Ascending aorta (tissue), 2 donors: ENCODE measurements around the gene SSH2. TPM values are rescaled to one million over a fixed set of nuclear protein-coding genes. Genes with fewer than 3 reads are reported as not detected.
A peak's percentile ranks its signal among the peaks of the same experiment; 100 is the strongest.
"Not testable (repeated sequence)": the region's sequence is repeated elsewhere in the genome, so short reads cannot be mapped to it uniquely, and the experiment has no call there.

ENCODE experiments used
- DNase-seq, 2 donors: peaks; one replicate each; pipeline ENCODE4 v3.0.0-alpha.2; 2019; ENCODE audit warnings: low spot score in 2 of 2
- H3K27ac ChIP-seq, 2 donors: fragments of 200-600 bp; sonication (generic); one replicate each; pipeline ENCODE4 v1.5.1; 2016 to 2017; ENCODE audit warnings: mild to moderate bottlenecking in 1 of 2
- H3K27me3 ChIP-seq: fragments of 200-600 bp; sonication (generic); one replicate; pipeline ENCODE4 v1.5.1; 2017
- H3K36me3 ChIP-seq, 2 donors: fragments of 200-600 bp; sonication (generic); one replicate each; pipeline ENCODE4 v1.5.1; 2016
- H3K4me1 ChIP-seq, 2 donors: fragments of 200-600 bp; sonication (generic); one replicate each; pipeline ENCODE4 v1.5.1; 2016 to 2017; ENCODE audit warnings: mild to moderate bottlenecking in 1 of 2
- H3K4me3 ChIP-seq, 2 donors: fragments of 200-600 bp; sonication (generic); one replicate each; pipeline ENCODE4 v1.5.1; 2016 to 2017; ENCODE audit warnings: mild to moderate bottlenecking in 1 of 2
- H3K9me3 ChIP-seq, 2 donors: fragments of 200-600 bp; sonication (generic); one replicate each; pipeline ENCODE4 v1.5.1; 2016
- intact Hi-C: fragments of 100-400 bp; cut with DNase I; formaldehyde crosslinking; loops from one replicate; pipeline ENCODE4 v1.15.1; 2023
- total RNA-seq: library from RNA; depleted of rRNA; stranded (reverse); fragments of >200 nt; gene quantifications from one replicate; pipeline ENCODE4 v1.1.0, GENCODE V29; 2016
- TF ChIP-seq, protein P1 (sequence below), 3 experiments: fragments of 200-600 bp in 2 of 3; fragments of 450-650 bp in 1 of 3; sonication (generic) in 2 of 3; IDR thresholded peaks; one replicate each; pipeline ENCODE4 v1.5.1; 2016 to 2019; ENCODE audit warnings: antibody characterized with exemption in 3 of 3, mild to moderate bottlenecking in 1 of 3, moderate library complexity in 1 of 3

The SSH2 gene
- total RNA-seq, 1 donor from 2014 or later = 7.9 TPM

DNA sequence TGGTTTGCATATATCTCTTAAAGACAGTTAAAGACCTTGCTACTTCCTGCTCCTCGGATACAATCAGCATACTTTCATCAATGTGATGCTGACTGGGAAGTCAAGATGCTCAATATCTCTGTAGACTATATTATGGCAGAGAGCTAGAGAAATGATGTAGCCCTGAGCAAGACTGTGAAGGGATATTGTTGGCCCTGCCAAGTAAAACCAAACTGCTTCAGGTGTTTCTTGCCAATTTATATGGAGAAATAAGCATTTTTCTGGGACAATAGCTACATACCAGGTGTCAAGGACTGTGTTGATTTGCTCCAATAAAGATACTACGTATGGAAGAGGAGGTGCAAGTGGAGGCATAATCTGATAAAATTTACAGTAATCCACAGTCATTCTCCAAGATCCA, 6.7 kb upstream of the SSH2 start:
- intact Hi-C loops = loop anchor here (10.0 kb wide), 1 partner anchor 292 kb away; no protein-coding TSS in a partner anchor
- Histone ChIP-seq H3K4me1 (no peaks in the 10 kb centered on the region), H3K4me3 (no peak overlapping the region), H3K9me3 (no peaks in the 10 kb centered on the region), H3K27me3 (no peaks in the 10 kb centered on the region), H3K36me3 (no peaks in the 10 kb centered on the region), H3K27ac (no peak overlapping the region)
- no peak for DNase-seq
- TF ChIP-seq, protein P1, sequence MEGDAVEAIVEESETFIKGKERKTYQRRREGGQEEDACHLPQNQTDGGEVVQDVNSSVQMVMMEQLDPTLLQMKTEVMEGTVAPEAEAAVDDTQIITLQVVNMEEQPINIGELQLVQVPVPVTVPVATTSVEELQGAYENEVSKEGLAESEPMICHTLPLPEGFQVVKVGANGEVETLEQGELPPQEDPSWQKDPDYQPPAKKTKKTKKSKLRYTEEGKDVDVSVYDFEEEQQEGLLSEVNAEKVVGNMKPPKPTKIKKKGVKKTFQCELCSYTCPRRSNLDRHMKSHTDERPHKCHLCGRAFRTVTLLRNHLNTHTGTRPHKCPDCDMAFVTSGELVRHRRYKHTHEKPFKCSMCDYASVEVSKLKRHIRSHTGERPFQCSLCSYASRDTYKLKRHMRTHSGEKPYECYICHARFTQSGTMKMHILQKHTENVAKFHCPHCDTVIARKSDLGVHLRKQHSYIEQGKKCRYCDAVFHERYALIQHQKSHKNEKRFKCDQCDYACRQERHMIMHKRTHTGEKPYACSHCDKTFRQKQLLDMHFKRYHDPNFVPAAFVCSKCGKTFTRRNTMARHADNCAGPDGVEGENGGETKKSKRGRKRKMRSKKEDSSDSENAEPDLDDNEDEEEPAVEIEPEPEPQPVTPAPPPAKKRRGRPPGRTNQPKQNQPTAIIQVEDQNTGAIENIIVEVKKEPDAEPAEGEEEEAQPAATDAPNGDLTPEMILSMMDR (IDR thresholded peaks at IDR 0.05) = no peak

DNA sequence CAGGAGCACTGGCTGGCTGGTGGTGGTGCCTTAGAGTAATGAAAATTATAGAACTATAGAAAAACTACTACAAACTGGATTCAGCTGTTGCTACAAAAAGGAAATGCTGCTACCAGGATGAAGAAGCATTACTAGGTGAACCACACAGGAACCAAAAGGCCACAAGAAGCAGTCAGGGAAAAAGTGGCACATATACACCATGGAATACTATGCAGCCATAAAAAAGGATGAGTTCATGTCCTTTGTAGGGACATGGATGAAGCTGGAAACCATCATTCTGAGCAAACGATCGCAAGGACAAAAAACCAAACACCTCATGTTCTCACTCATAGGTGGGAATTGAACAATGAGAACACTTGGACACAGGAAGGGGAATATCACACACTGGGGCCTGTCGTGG, 5.9 kb upstream of the SSH2 start:
- H3K4me1 ChIP-seq, H3K27me3 ChIP-seq, H3K36me3 ChIP-seq, H3K27ac ChIP-seq, H3K9me3 ChIP-seq, DNase-seq, H3K4me3 ChIP-seq: not testable (repeated sequence)
- intact Hi-C loops = loop anchor here (10.0 kb wide), 1 partner anchor 291 kb away; no protein-coding TSS in a partner anchor

DNA sequence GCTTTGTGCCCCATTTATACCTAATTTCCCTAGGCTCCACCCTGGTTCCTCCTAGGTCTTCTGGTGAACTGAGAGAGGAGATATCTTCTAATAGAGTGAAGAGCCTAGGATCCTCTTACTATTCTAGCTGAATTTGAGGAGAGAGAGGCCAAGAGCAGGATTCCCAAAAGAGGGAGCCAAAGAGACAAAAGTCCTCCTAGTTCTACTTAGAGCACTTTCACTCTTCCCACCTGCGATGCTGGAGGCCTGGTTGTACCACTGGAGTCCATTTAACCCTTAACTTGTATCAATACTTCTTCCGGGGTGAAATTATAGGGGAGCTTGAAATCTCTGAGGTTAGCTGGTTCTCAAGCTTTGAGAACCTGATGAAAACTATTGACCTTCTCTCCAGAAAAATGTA, 3.4 kb upstream of the SSH2 start:
- Histone ChIP-seq H3K27me3 (no peaks in the 10 kb centered on the region), H3K27ac (no peak overlapping the region), H3K4me3 (no peak overlapping the region), H3K4me1 (peaks cover 0 to 5% of the 10 kb centered on the region in 2 donors), H3K9me3 (no peaks in the 10 kb centered on the region), H3K36me3 (no peaks in the 10 kb centered on the region)
- DNase-seq = no peak
- TF ChIP-seq, protein P1 (IDR thresholded peaks at IDR 0.05) = peak in 1 of 3 experiments; percentile 7
- intact Hi-C loops = loop anchor here (5.0 to 10.0 kb wide), 2 partner anchors 159 to 289 kb away; no protein-coding TSS in a partner anchor

DNA sequence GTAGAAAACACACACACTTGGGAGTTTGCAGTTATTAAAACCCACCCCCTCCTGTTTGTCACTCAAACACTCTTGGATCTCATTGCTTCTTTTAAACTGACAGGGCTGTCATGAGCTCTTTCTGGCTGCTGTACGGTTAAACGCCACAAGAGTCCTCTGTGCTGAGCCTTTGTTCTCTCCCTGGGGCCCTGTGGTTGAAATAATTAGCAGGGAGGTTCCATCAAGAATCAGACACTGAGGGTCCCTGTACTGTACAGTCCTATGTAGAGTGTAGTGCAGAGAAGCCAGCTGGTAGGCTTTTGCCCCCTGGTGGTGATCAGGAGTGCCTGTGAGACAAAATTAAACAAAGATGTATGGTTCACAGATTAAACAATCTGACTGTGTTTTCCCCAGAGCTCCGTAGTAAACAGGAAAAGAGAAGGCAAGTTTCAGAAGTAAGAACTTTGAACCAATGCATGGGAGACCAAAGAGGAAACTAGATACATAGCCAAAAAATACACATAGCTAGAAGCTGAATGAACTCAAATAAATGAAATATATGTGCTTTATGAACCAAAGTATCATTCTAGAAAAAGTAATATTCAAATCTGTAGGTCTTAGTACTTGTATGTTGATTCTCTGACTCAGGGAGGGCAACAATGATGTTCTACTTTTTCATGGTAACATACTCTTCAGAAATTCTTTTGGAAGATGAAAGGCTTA, 1.4 kb upstream of the SSH2 start:
- intact Hi-C loops = loop anchor here (1.0 to 10.0 kb wide), 5 partner anchors 63 to 341 kb away; no protein-coding TSS in a partner anchor
- Histone ChIP-seq H3K9me3 (no peaks in the 10 kb centered on the region), H3K4me3 (peak overlapping the region; percentile 87 to 99), H3K4me1 (peaks cover 0 to 7% of the 10 kb centered on the region in 2 donors), H3K27ac (no peak overlapping the region), H3K27me3 (no peaks in the 10 kb centered on the region), H3K36me3 (no peaks in the 10 kb centered on the region)
- peak in 1 of 2 donors; percentile 74 for DNase-seq
- TF ChIP-seq, protein P1 (IDR thresholded peaks at IDR 0.05) = peak; percentile 74 to 87 (median 81)

DNA sequence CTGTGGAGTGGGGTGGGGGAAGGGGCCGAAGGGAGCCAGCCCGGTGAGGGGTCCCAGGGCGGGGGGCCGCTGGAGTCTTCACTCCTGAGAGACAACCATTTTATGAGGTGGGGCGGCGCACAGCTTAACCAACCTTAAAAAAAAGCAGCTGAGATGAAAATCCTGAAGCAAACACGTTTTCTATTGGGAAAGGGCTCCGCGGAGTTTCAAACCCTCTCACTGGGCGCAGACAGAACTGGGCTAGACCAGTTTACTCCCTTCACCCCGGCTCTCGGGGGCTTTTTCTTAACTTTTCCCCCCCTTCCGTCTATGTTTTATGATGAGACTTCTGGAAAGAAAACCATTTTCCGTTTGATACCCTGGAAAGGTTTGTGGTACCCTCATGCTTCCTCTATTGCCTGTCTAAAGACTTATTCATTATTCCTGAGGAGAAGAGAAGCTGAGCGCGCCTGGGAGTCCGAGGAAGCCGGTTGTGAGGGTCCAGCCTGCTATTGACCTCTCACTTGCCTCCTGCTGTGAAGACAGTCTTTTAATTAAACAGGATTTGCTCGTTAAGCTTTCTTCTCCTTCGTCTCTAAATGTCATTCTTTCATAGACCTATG, 482 bp upstream of the SSH2 start:
- no peaks in the 10 kb centered on the region for H3K27me3 ChIP-seq
- H3K9me3 ChIP-seq = no peaks in the 10 kb centered on the region
- no peak for DNase-seq
- intact Hi-C loops = loop anchor here (1.0 to 10.0 kb wide), 5 partner anchors 62 to 340 kb away; no protein-coding TSS in a partner anchor
- H3K4me3 ChIP-seq = peak overlapping the region; percentile 87 to 99
- peak overlapping the region; percentile 86 to 96 for H3K27ac ChIP-seq
- TF ChIP-seq, protein P1 (IDR thresholded peaks at IDR 0.05) = no peak
- no peaks in the 10 kb centered on the region for H3K36me3 ChIP-seq
- H3K4me1 ChIP-seq = peaks cover 0 to 7% of the 10 kb centered on the region in 2 donors

DNA sequence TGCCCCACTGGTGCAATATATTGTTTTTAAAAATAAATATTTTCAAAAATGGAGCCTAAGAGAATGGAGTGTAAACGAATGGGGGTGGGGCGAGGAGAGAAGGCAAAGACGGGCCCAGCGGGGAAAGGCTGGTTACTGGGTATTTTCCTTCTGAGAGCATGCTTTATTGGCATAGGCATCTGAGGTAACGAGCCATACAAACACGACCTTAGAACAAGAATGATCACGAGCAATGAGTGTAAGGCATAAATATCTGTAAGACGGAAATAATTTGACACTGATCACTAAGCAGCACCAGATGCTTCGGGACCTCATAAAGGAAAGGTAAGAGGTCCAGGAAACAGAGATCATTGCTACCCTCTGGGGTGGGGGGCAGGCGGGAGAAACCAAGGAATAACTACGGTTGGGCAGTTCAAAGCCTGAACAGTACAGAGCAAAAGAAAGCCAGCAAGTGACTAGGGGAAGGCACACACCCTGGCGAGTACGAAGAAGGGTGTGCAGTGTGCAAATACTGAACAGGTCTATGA, 959 bp downstream of the SSH2 start:
- no peaks in the 10 kb centered on the region for H3K27me3 ChIP-seq
- H3K9me3 ChIP-seq = no peaks in the 10 kb centered on the region
- DNase-seq = no peak
- H3K36me3 ChIP-seq = no peaks in the 10 kb centered on the region
- TF ChIP-seq, protein P1 (IDR thresholded peaks at IDR 0.05) = no peak
- H3K4me3 ChIP-seq = peak overlapping the region; percentile 87 to 99
- H3K4me1 ChIP-seq = peaks cover 0 to 7% of the 10 kb centered on the region in 2 donors
- intact Hi-C loops = no loop called here
- peak overlapping the region; percentile 86 to 96 for H3K27ac ChIP-seq
